ENCODE data around the gene TSPAN18.

Gene TSPAN18

GRCh38 chr11:44901786-44902185, 175.0 kb downstream of the TSPAN18 start:
- CTCF ChIA-PET = interaction anchor here (1.1 to 1.8 kb wide), 2 partner anchors 9 to 25 kb away, joined by 3 to 9 read pairs; no protein-coding TSS in a partner anchor
- H3K4me3 ChIP-seq (ENCODE audit: low read depth, low read length) = no peak overlapping the region
- no peak overlapping the region for H3K27ac ChIP-seq (ENCODE audit: extremely low read depth, low read depth, low read length)
- POLR2A ChIA-PET = no interaction called here
- TF ChIP-seq ZNF707 (tag by site-specific recombination; IDR thresholded peaks at IDR 0.05) (no peak), ZNF133 (tag by site-specific recombination; IDR thresholded peaks at IDR 0.05) (no peak), ZNF768 (tag by site-specific recombination; IDR thresholded peaks at IDR 0.05) (0 out of 2 replicates have a peak, but pooled peaks have one; percentile 34), GLI4 (tag by site-specific recombination; IDR thresholded peaks at IDR 0.05) (no peak), ZNF558 (tag by site-specific recombination; IDR thresholded peaks at IDR 0.05) (no peak), ZNF514 (tag by site-specific recombination; IDR thresholded peaks at IDR 0.05) (no peak), ZNF184 (tag by site-specific recombination; IDR thresholded peaks at IDR 0.05) (no peak)
- no peaks in the 10 kb centered on the region for H3K9me3 ChIP-seq (ENCODE audit: control insufficient read depth, insufficient read depth, low read depth, low read length)
- H3K4me1 ChIP-seq (ENCODE audit: control insufficient read depth, insufficient read depth, low read length) = no peaks in the 10 kb centered on the region
- H3K36me3 ChIP-seq (ENCODE audit: control insufficient read depth in 2 of 2, insufficient read depth in 1 of 2, low read length in 2 of 2) = no peaks in the 10 kb centered on the region

- CTCF ChIA-PET = interaction anchor here (0.6 to 1.9 kb wide), 4 partner anchors 9 to 443 kb away, joined by 3 to 7 read pairs (median 4); no protein-coding TSS in a partner anchor
- TF ChIP-seq ZNF362 (tag by site-specific recombination; IDR thresholded peaks at IDR 0.05) (no peak), ZNF10 (tag by site-specific recombination; IDR thresholded peaks at IDR 0.05) (no peak), OSR2 (tag by site-specific recombination; IDR thresholded peaks at IDR 0.05) (no peak), ZNF768 (tag by site-specific recombination; IDR thresholded peaks at IDR 0.05) (no peak), RBAK (tag by site-specific recombination; IDR thresholded peaks at IDR 0.05) (no peak), ZNF48 (tag by site-specific recombination; IDR thresholded peaks at IDR 0.05) (no peak), ZNF248 (tag by site-specific recombination; IDR thresholded peaks at IDR 0.05) (no peak), ZIC2 (tag by site-specific recombination; IDR thresholded peaks at IDR 0.05) (no peak)
- no peaks in the 10 kb centered on the region for H3K9me3 ChIP-seq (ENCODE audit: control insufficient read depth, insufficient read depth, low read depth, low read length)
- POLR2A ChIA-PET = no interaction called here
- no peaks in the 10 kb centered on the region for H3K4me1 ChIP-seq (ENCODE audit: control insufficient read depth, insufficient read depth, low read length)
- no peaks in the 10 kb centered on the region for H3K36me3 ChIP-seq (ENCODE audit: control insufficient read depth in 2 of 2, insufficient read depth in 1 of 2, low read length in 2 of 2)
- H3K4me3 ChIP-seq (ENCODE audit: low read depth, low read length) = no peak overlapping the region
- H3K27ac ChIP-seq (ENCODE audit: extremely low read depth, low read depth, low read length) = no peak overlapping the region
These were observed 176.3 kb downstream of the TSPAN18 start for GRCh38 chr11:44903035-44903434.

- TF ChIP-seq ZNF184 (tag by site-specific recombination; IDR thresholded peaks at IDR 0.05) (no peak), ATF2 (tag by site-specific recombination; IDR thresholded peaks at IDR 0.05; ENCODE audit: low read depth) (0 out of 2 replicates have a peak, but pooled peaks have one; percentile 12), ZSCAN30 (tag by site-specific recombination; IDR thresholded peaks at IDR 0.05) (no peak), REST (tag by site-specific recombination; IDR thresholded peaks at IDR 0.05) (no peak)
- Histone ChIP-seq H3K4me1 (ENCODE audit: control insufficient read depth, insufficient read depth, low read length) (no peaks in the 10 kb centered on the region), H3K4me3 (ENCODE audit: low read depth, low read length) (no peak overlapping the region), H3K9me3 (ENCODE audit: control insufficient read depth, insufficient read depth, low read depth, low read length) (no peaks in the 10 kb centered on the region), H3K27ac (ENCODE audit: extremely low read depth, low read depth, low read length) (no peak overlapping the region), H3K36me3 (ENCODE audit: control insufficient read depth in 2 of 2, insufficient read depth in 1 of 2, low read length in 2 of 2) (no peaks in the 10 kb centered on the region)
- CTCF ChIA-PET = interaction anchor here (0.5 to 1.9 kb wide), 4 partner anchors 8 to 287 kb away, joined by 3 to 7 read pairs (median 4); no protein-coding TSS in a partner anchor
- POLR2A ChIA-PET = no interaction called here
These were observed 176.8 kb downstream of the TSPAN18 start for GRCh38 chr11:44903518-44903917.
